Measurements from ENCODE around the gene CLIP3. TPM values are rescaled to one million over a fixed set of nuclear protein-coding genes. Genes with fewer than 3 reads are reported as not detected.

The CLIP3 gene
- total and polyA plus RNA-seq, 10 donors: 2.7 to 18.0 (median 10.3) TPM

DNA sequence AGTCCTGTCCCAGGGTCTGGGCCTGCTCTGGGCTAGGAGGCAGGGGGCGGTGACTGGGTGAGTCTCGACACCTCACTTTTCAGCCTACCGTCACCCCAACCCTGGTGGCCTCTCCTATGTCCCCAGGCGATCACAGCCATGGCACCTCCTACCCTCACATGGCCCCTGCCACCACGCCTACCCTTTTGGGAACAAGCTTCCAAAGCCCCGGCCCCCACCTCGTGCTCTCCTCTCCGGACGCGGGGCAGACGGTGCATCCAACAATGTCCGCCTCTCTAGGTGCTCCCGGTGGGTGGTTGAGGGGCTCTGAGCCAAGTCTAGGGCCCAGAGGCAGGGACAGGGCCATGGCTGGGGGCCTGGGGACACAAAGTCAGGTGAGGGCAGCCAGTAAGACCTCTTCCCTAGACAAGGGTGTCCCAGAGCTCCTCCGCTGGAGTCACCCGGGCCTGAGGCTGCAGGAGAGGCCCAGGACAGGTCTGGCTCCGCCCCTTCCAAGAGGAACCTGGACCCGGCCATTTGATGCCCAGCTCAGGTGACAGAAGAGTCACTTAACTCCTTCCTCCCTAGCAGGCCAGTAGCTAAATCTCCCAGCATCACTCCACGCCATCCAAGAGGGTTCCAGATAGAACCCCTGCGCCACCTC is 24.2 kb downstream of the CLIP3 start, which contains the start of gene SYNE4:
TSS of gene SYNE4 (minus strand) at position 478 of the 643 bp plus-strand sequence. CDS start at position 346, 132 bp downstream.
- WGBS, 5 donors: 70 to 80% (median 71%) methylated on average over 8 to 19 of the region's 19 CpGs
- TF ChIP-seq POLR2A (IDR thresholded peaks at IDR 0.05): no peak
- peak in 1 of 3 donors; percentile 56 for TF ChIP-seq POLR2AphosphoS5 (IDR thresholded peaks at IDR 0.05)
- no peak for TF ChIP-seq CTCF (IDR thresholded peaks at IDR 0.05 in 8 of 11, conservative IDR thresholded peaks at IDR 0.05 in 3 of 11)
- peaks cover 0 to 17% (median 0%) of the 10 kb centered on the region in 7 donors for H3K27me3 ChIP-seq (replicated peaks in 1 of 7)
- intact Hi-C loops (cut with DNase I; ENCODE audit: low total_unique reads): no loop called here
- H3K4me1 ChIP-seq: peaks cover 5 to 29% (median 20%) of the 10 kb centered on the region in 6 donors
- H3K4me3 ChIP-seq: peak within 1 kb of the TSS in 7 of 8 donors; percentile 9 to 62 (median 29)
- H3K9me3 ChIP-seq: no peaks in the 10 kb centered on the region
- H3K27ac ChIP-seq: peak within 1 kb of the TSS in 2 of 8 donors; percentile 27 to 49
- H3K36me3 ChIP-seq: peaks cover 0 to 9% (median 0%) of the 10 kb centered on the region in 6 donors
- DNase-seq: no peak

DNA sequence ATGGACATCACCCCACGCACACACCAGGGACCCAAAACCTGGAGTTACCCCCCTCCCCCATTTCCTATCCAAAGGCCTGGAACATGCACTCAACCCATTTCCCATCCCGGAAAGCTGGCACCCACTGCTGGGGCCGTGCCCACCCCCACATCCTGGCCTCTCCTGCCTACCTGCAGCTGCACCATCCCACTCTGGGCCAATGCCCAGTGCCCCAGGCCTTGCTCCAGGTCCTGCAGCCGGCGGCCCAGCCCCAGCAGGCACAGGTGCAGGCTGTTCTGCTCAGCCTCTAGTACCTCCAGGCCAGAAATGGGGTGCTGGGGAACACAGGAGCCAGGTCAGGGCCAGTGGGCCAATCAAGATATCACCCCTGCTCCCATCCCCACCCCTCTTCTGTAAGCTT is 25.7 kb downstream of the CLIP3 start:
- TF ChIP-seq CTCF (IDR thresholded peaks at IDR 0.05 in 8 of 11, conservative IDR thresholded peaks at IDR 0.05 in 3 of 11) (no peak), POLR2AphosphoS5 (IDR thresholded peaks at IDR 0.05) (peak in 1 of 3 donors; percentile 14), POLR2A (IDR thresholded peaks at IDR 0.05) (no peak)
- H3K27me3 ChIP-seq (replicated peaks in 1 of 7): peaks cover 0 to 17% (median 0%) of the 10 kb centered on the region in 7 donors
- WGBS, 5 donors: 88 to 100% (median 92%) methylated on average over 3 to 5 of the region's 5 CpGs
- no peaks in the 10 kb centered on the region for H3K9me3 ChIP-seq
- H3K27ac ChIP-seq: no peak overlapping the region
- H3K36me3 ChIP-seq: peaks cover 0 to 13% (median 0%) of the 10 kb centered on the region in 6 donors
- H3K4me1 ChIP-seq: peaks cover 0 to 17% (median 13%) of the 10 kb centered on the region in 6 donors
- no peak overlapping the region for H3K4me3 ChIP-seq
- intact Hi-C loops (cut with DNase I; ENCODE audit: low total_unique reads): no loop called here
- no peak for DNase-seq

DNA sequence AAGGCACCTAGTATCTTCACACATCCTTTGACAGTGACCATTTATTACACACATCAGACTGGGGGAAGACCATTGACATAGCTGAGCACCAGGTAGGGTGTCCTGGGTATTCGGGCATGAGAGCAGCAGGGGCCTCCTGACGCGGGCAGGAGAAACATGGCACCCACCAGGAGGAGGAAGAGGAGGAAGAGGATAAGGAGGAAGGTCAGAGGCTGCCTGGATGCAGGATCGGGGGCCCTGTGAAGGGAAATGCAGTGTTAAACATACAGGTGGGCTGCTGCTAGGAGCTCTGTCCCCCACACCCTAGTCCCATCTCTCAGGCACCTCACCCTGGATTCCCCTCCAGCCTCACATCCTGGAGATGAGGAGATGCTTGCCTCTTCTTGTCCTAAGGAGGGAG is 29.4 kb downstream of the CLIP3 start:
- intact Hi-C loops (cut with DNase I; ENCODE audit: low total_unique reads): no loop called here
- TF ChIP-seq POLR2AphosphoS5 (IDR thresholded peaks at IDR 0.05): no peak
- Histone ChIP-seq H3K27me3 (replicated peaks in 1 of 7) (peaks cover 0 to 3% (median 0%) of the 10 kb centered on the region in 7 donors), H3K4me1 (peaks cover 0 to 23% (median 5%) of the 10 kb centered on the region in 6 donors), H3K27ac (no peak overlapping the region), H3K9me3 (no peaks in the 10 kb centered on the region), H3K4me3 (no peak overlapping the region), H3K36me3 (peaks cover 0 to 36% (median 4%) of the 10 kb centered on the region in 6 donors)
- DNase-seq: no peak
- 90 to 96% (median 93%) methylated on average over 4 of the region's 4 CpGs for WGBS, 5 donors

- Histone ChIP-seq H3K4me3 (no peak overlapping the region), H3K36me3 (peaks cover 0 to 44% (median 9%) of the 10 kb centered on the region in 6 donors), H3K27ac (no peak overlapping the region), H3K27me3 (replicated peaks in 1 of 7) (no peaks in the 10 kb centered on the region), H3K9me3 (no peaks in the 10 kb centered on the region), H3K4me1 (peaks cover 7 to 39% (median 16%) of the 10 kb centered on the region in 6 donors)
- 92 to 99% (median 96%) methylated on average over 3 of the region's 3 CpGs for WGBS, 5 donors
- intact Hi-C loops (cut with DNase I; ENCODE audit: low total_unique reads): no loop called here
- no peak for TF ChIP-seq POLR2A (IDR thresholded peaks at IDR 0.05)
- no peak for TF ChIP-seq POLR2AphosphoS5 (IDR thresholded peaks at IDR 0.05)
- no peak for TF ChIP-seq CTCF (IDR thresholded peaks at IDR 0.05 in 8 of 11, conservative IDR thresholded peaks at IDR 0.05 in 3 of 11)
- DNase-seq: no peak
Measured at GRCh38 chr19:36001605-36002004, 31.1 kb downstream of the CLIP3 start.
